Chondrocyte (in vitro differentiated cells): ENCODE results near the gene SLC10A7. TPM values are rescaled to one million over a fixed set of nuclear protein-coding genes. Genes with fewer than 3 reads are reported as not detected.

Experiments used
- DNase-seq: peaks from one replicate; pipeline ENCODE4 v3.0.0; 2021; ENCODE audit warnings: mixed read lengths, low spot score
- H3K27ac Mint-ChIP-seq: one replicate; pipeline ENCODE4 v1.8.0; 2021; ENCODE audit warnings: mild to moderate bottlenecking, moderate library complexity, mixed read lengths; ENCODE audit not compliant: unreplicated experiment
- H3K27me3 Mint-ChIP-seq: 2 replicates; pipeline ENCODE4 v1.8.0; 2021; ENCODE audit warnings: low read depth, mixed read lengths
- H3K36me3 Mint-ChIP-seq: 2 replicates; pipeline ENCODE4 v1.8.0; 2021; ENCODE audit warnings: low read depth, mixed read lengths
- H3K4me1 Mint-ChIP-seq: 2 replicates; pipeline ENCODE4 v1.8.0; 2021; ENCODE audit warnings: low read depth, mild to moderate bottlenecking, mixed read lengths
- H3K4me3 Mint-ChIP-seq: one replicate; pipeline ENCODE4 v1.8.0; 2021; ENCODE audit warnings: mild to moderate bottlenecking, moderate library complexity, mixed read lengths; ENCODE audit not compliant: unreplicated experiment
- H3K9me3 Mint-ChIP-seq: 2 replicates; pipeline ENCODE4 v1.8.0; 2021; ENCODE audit warnings: low read depth, mixed read lengths
- CTCF ChIP-seq: fragments of 200-600 bp; sonication (generic); IDR thresholded peaks from 2 replicates; pipeline ENCODE4 v1.5.0; 2021; ENCODE audit warnings: antibody characterized with exemption, mild to moderate bottlenecking, moderate library complexity
- microRNA-seq: library from miRNA; unstranded; fragments of <30 nt; microRNA quantifications from one replicate; pipeline ENCODE4 v1.2.0, GENCODE V29; 2020; ENCODE audit warnings: borderline number of aligned reads
- total RNA-seq: library from RNA; stranded (reverse); gene quantifications from 3 replicates; pipeline ENCODE4 v1.2.1, GENCODE V29; 2021

The SLC10A7 gene
- total RNA-seq, 1 donor from 2014 or later = 7.6 TPM

GRCh38 chr4:146214238-146214637 is 307.5 kb downstream of the SLC10A7 start, which contains the start of gene REELD1:
REELD1 (plus strand) TSS chr4:146214538; CDS start chr4:146216953, 2,415 bp downstream.
- Mint-ChIP-seq H3K27ac (no peak within 1 kb of the TSS), H3K27me3 (peaks cover 2% of the 10 kb centered on the region), H3K4me3 (no peak within 1 kb of the TSS), H3K36me3 (no peaks in the 10 kb centered on the region), H3K9me3 (no peaks in the 10 kb centered on the region), H3K4me1 (no peaks in the 10 kb centered on the region)
- no peak for TF ChIP-seq CTCF
- no peak for DNase-seq

- Mint-ChIP-seq H3K9me3 (no peaks in the 10 kb centered on the region), H3K27me3 (peaks cover 2% of the 10 kb centered on the region), H3K27ac (no peak overlapping the region), H3K4me3 (no peak overlapping the region), H3K4me1 (no peaks in the 10 kb centered on the region), H3K36me3 (no peaks in the 10 kb centered on the region)
- no peak for DNase-seq
- TF ChIP-seq CTCF = no peak
These were observed 309.0 kb downstream of the SLC10A7 start for GRCh38 chr4:146212781-146213180.

- no peak for DNase-seq
- H3K27me3 Mint-ChIP-seq = peaks cover 2% of the 10 kb centered on the region
- H3K36me3 Mint-ChIP-seq = no peaks in the 10 kb centered on the region
These were observed 310.3 kb downstream of the SLC10A7 start for GRCh38 chr4:146211440-146211839.

GRCh38 chr4:146210890-146211289 is 310.9 kb downstream of the SLC10A7 start:
- no peak for TF ChIP-seq CTCF
- no peak for DNase-seq
- H3K27ac Mint-ChIP-seq = no peak overlapping the region

More at GRCh38 chr4:146211440-146211839, 310.3 kb downstream of the SLC10A7 start:
- Mint-ChIP-seq H3K9me3 (no peaks in the 10 kb centered on the region), H3K4me1 (no peaks in the 10 kb centered on the region), H3K27ac (no peak overlapping the region), H3K4me3 (no peak overlapping the region)
- no peak for TF ChIP-seq CTCF

GRCh38 chr4:146207410-146207809 is 314.3 kb downstream of the SLC10A7 start:
- Mint-ChIP-seq H3K36me3 (peaks cover 4% of the 10 kb centered on the region), H3K4me3 (no peak overlapping the region), H3K27me3 (peaks cover 2% of the 10 kb centered on the region), H3K9me3 (peaks cover 9% of the 10 kb centered on the region), H3K4me1 (no peaks in the 10 kb centered on the region), H3K27ac (no peak overlapping the region)
- no peak for DNase-seq
- no peak for TF ChIP-seq CTCF

More at GRCh38 chr4:146210890-146211289, 310.9 kb downstream of the SLC10A7 start:
- H3K4me1 Mint-ChIP-seq = no peaks in the 10 kb centered on the region
- H3K9me3 Mint-ChIP-seq = no peaks in the 10 kb centered on the region
- peaks cover 2% of the 10 kb centered on the region for H3K27me3 Mint-ChIP-seq
- no peak overlapping the region for H3K4me3 Mint-ChIP-seq
- no peaks in the 10 kb centered on the region for H3K36me3 Mint-ChIP-seq

Small RNA genes within 50 kb of the gene (microRNA-seq; reads per million reads assigned to microRNA genes)
- not detected for gene MIR7849

Other genes starting within 250 kb of the SLC10A7 start
- gene POU4F2, start 117.0 kb upstream of the SLC10A7 start, total RNA-seq = not detected in 3 replicates